ENCODE results near the gene SLC26A6.

SLC26A6 gene

GRCh38 chr3:48581621-48582481, 53.4 kb downstream of the SLC26A6 start:
- Histone ChIP-seq H3K27ac (no peak overlapping the region), H3K27me3 (replicated peaks) (no peaks in the 10 kb centered on the region), H3K36me3 (replicated peaks) (peaks cover 9% of the 10 kb centered on the region), H3K4me3 (ENCODE audit: low read depth, low read length) (no peak overlapping the region)
- no peak for DNase-seq
- TF ChIP-seq CTCF (IDR thresholded peaks at IDR 0.05; ENCODE audit: low read depth, low read length, missing control alignments): no peak
- in situ Hi-C loops (cut with HindIII; ENCODE audit: low pct_ligation_motif_present, low sequenced_read_pairs): no loop called here

- no peak for TF ChIP-seq CTCF (IDR thresholded peaks at IDR 0.05; ENCODE audit: low read depth, low read length, missing control alignments)
- Histone ChIP-seq H3K36me3 (replicated peaks) (peaks cover 8% of the 10 kb centered on the region), H3K4me3 (ENCODE audit: low read depth, low read length) (no peak overlapping the region)
These were observed 58.6 kb downstream of the SLC26A6 start for GRCh38 chr3:48576647-48577046.

More at GRCh38 chr3:48576647-48577046, 58.6 kb downstream of the SLC26A6 start:
- no peaks in the 10 kb centered on the region for H3K27me3 ChIP-seq (replicated peaks)
- in situ Hi-C loops (cut with HindIII; ENCODE audit: low pct_ligation_motif_present, low sequenced_read_pairs): no loop called here
- no peak for DNase-seq
- H3K27ac ChIP-seq: no peak overlapping the region

All from brain microvascular endothelial cell (primary cell).